HG03139 (cell line): Measurements from ENCODE around the gene ITGBL1.

ENCODE experiments used
- ATAC-seq: cut with Tn5 transposase; IDR thresholded peaks from one replicate; pipeline ENCODE4 v1.9.1; 2021; ENCODE audit not compliant: unreplicated experiment

Gene ITGBL1

GRCh38 chr13:101624210-101624922, 171.9 kb downstream of the ITGBL1 start:
- ATAC-seq = no peak

- ATAC-seq = no peak
Observed at GRCh38 chr13:101624981-101625380, 172.5 kb downstream of the ITGBL1 start.

- ATAC-seq = peak; percentile 88
Observed at GRCh38 chr13:101626925-101627555, 174.6 kb downstream of the ITGBL1 start.

GRCh38 chr13:101627556-101627943, 175.1 kb downstream of the ITGBL1 start:
- peak; percentile 41 for ATAC-seq

GRCh38 chr13:101628900-101629299, 176.4 kb downstream of the ITGBL1 start:
- ATAC-seq = no peak

- ATAC-seq = no peak
Observed at GRCh38 chr13:101631395-101631794, 178.9 kb downstream of the ITGBL1 start.

- ATAC-seq = no peak
Observed at GRCh38 chr13:101634142-101634541, 181.7 kb downstream of the ITGBL1 start.

GRCh38 chr13:101639711-101640110, 187.2 kb downstream of the ITGBL1 start:
- ATAC-seq = no peak

GRCh38 chr13:101640788-101641400, 188.4 kb downstream of the ITGBL1 start:
- ATAC-seq = no peak

- no peak for ATAC-seq
Observed at GRCh38 chr13:101645871-101646270, 193.4 kb downstream of the ITGBL1 start.

- no peak for ATAC-seq
Observed at GRCh38 chr13:101647760-101648159, 195.3 kb downstream of the ITGBL1 start.

- no peak for ATAC-seq
Observed at GRCh38 chr13:101648766-101649487, 196.5 kb downstream of the ITGBL1 start.

- ATAC-seq = no peak
Observed at GRCh38 chr13:101649488-101650126, 197.1 kb downstream of the ITGBL1 start.

GRCh38 chr13:101654883-101655282, 202.4 kb downstream of the ITGBL1 start:
- ATAC-seq = no peak

GRCh38 chr13:101655435-101655834, 203.0 kb downstream of the ITGBL1 start:
- no peak for ATAC-seq

- no peak for ATAC-seq
Observed at GRCh38 chr13:101660711-101661110, 208.2 kb downstream of the ITGBL1 start.

- no peak for ATAC-seq
Observed at GRCh38 chr13:101661839-101662238, 209.4 kb downstream of the ITGBL1 start.

GRCh38 chr13:101673360-101674105, 221.1 kb downstream of the ITGBL1 start:
- ATAC-seq = no peak

- no peak for ATAC-seq
Observed at GRCh38 chr13:101681834-101682233, 229.4 kb downstream of the ITGBL1 start.

- no peak for ATAC-seq
Observed at GRCh38 chr13:101686003-101686402, 233.5 kb downstream of the ITGBL1 start.
